ENCODE data around the gene SRSF3.
"Not testable (repeated sequence)": the region's sequence is repeated elsewhere in the genome, so short reads cannot be mapped to it uniquely, and the experiment has no call there.

The SRSF3 gene

GRCh38 chr6:36576578-36576977, 17.6 kb upstream of the SRSF3 start:
- DNase-seq: no peak

- DNase-seq: no peak
Measured at GRCh38 chr6:36577301-36577700, 16.9 kb upstream of the SRSF3 start.

- no peak for DNase-seq
Measured at GRCh38 chr6:36578030-36578429, 16.1 kb upstream of the SRSF3 start.

- DNase-seq: no peak
Measured at GRCh38 chr6:36578431-36578830, 15.7 kb upstream of the SRSF3 start.

GRCh38 chr6:36580184-36580526, 14.0 kb upstream of the SRSF3 start:
- no peak for DNase-seq

- DNase-seq: no peak
Measured at GRCh38 chr6:36581716-36582115, 12.4 kb upstream of the SRSF3 start.

GRCh38 chr6:36586606-36587005, 7.6 kb upstream of the SRSF3 start:
- no peak for DNase-seq

- DNase-seq: not testable (repeated sequence)
Measured at GRCh38 chr6:36589025-36589400, 5.1 kb upstream of the SRSF3 start.

GRCh38 chr6:36590237-36590636, 3.9 kb upstream of the SRSF3 start:
- no peak for DNase-seq

- no peak for DNase-seq
Measured at GRCh38 chr6:36592221-36592655, 1.9 kb upstream of the SRSF3 start.

- DNase-seq: no peak
Measured at GRCh38 chr6:36593569-36594028, 563 bp upstream of the SRSF3 start.

- no peak for DNase-seq
Measured at GRCh38 chr6:36594816-36595643, 868 bp downstream of the SRSF3 start.

- DNase-seq: no peak
Measured at GRCh38 chr6:36596356-36596755, 2.2 kb downstream of the SRSF3 start.

- no peak for DNase-seq
Measured at GRCh38 chr6:36597775-36598174, 3.6 kb downstream of the SRSF3 start.

GRCh38 chr6:36598326-36598725, 4.2 kb downstream of the SRSF3 start:
- DNase-seq: no peak

GRCh38 chr6:36598739-36599318, 4.7 kb downstream of the SRSF3 start:
- DNase-seq: no peak

GRCh38 chr6:36599791-36600209, 5.6 kb downstream of the SRSF3 start:
- DNase-seq: no peak

- no peak for DNase-seq
Measured at GRCh38 chr6:36600564-36601146, 6.5 kb downstream of the SRSF3 start.

GRCh38 chr6:36601818-36602217, 7.7 kb downstream of the SRSF3 start:
- DNase-seq: not testable (repeated sequence)

GRCh38 chr6:36603222-36604089, 9.3 kb downstream of the SRSF3 start:
- no peak for DNase-seq

- DNase-seq: no peak
Measured at GRCh38 chr6:36604090-36605060, 10.2 kb downstream of the SRSF3 start.

GRCh38 chr6:36605143-36605542, 11.0 kb downstream of the SRSF3 start:
- DNase-seq: no peak
